Heart left ventricle (tissue), 13 donors: Measurements from ENCODE around the gene GPHB5.

Experiments used
- CTCF ChIP-seq, 12 donors: fragments of 200-600 bp; sonication (generic) in 4 of 12; IDR thresholded peaks; one replicate each; pipeline versions ENCODE4 v1.5.0 to v1.8.0; 2018 to 2022; ENCODE audit warnings: antibody characterized with exemption in 12 of 12, mild to moderate bottlenecking in 5 of 12
- POLR2A ChIP-seq, 2 donors: fragments of 450-650 bp; IDR thresholded peaks; one replicate each; pipeline ENCODE4 v1.6.1; 2017; ENCODE audit warnings: antibody characterized with exemption in 2 of 2, mild to moderate bottlenecking in 2 of 2, moderate library complexity in 2 of 2
- donor health status: ischemic (EF 13 %, LVEDD 7.1; RV severe dilation, severe dysfunction).
- donor health status: DM: no; HTN: yes; CAD: no.
- donor health status: DM: no; HTN: no; CAD: no.
- donor health status: ischemic (EF 25% LVEDD 6.9; RV normal size, moderate dysfunction).
- donor health status: ischemic (EF 25% LVEDD 5.7; RV mildly dilated, moderate dysfunction).
- donor health status: ischemic (EF 35%, LVEDD 5.7; RV mildly dilated, moderate dysfunction).
- donor health status: nonischemic (EF 11% LVEDD 7.7; RV severe dilation, severe dysfunction).
- donor health status: DM: yes; HTN: yes; CAD: no.
- donor health status: PGD.
- donor health status: ischemic (EF 29% LVEDD 5.4; RV normal size, mild dysfunction).
- donor health status: nonischemic (EF 23%, LVEDD 6.1; RV moderate dilation, normal function).

- TF ChIP-seq CTCF (IDR thresholded peaks at IDR 0.05): no peak
- TF ChIP-seq POLR2A (IDR thresholded peaks at IDR 0.05): no peak
These were observed 25.1 kb upstream of the GPHB5 start for GRCh38 chr14:63343878-63344277.
